GM19468 (cell line): ENCODE data around the gene FAM174C.

Experiments used
- ATAC-seq: cut with Tn5 transposase; IDR thresholded peaks from one replicate; pipeline ENCODE4 v1.9.1; 2021; ENCODE audit warnings: mild to moderate bottlenecking, moderate library complexity, moderate number of reproducible peaks; ENCODE audit not compliant: unreplicated experiment; ENCODE audit errors: extremely low read depth

The FAM174C gene

DNA sequence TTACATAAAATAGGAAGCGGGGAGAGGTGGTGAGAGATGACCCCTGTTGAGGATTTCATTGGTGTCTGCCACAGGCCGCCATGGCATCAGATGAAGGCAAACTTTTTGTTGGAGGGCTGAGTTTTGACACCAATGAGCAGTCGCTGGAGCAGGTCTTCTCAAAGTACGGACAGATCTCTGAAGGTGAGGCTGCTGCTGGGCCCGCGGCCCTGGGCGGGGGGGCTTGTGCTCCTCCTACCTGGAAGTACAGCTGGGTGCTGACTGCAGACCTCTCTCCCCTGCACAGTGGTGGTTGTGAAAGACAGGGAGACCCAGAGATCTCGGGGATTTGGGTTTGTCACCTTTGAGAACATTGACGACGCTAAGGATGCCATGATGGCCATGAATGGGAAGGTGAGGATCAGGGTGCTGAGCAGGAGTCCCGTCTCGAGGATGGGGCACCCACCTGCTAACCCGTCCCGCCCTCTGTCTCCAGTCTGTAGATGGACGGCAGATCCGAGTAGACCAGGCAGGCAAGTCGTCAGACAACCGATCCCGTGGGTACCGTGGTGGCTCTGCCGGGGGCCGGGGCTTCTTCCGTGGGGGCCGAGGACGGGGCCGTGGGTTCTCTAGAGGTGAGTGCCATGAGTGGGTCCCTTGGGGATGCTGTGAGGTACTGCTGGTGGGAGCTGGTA lies 4.3 kb upstream of the FAM174C start:
- ATAC-seq: no peak

DNA sequence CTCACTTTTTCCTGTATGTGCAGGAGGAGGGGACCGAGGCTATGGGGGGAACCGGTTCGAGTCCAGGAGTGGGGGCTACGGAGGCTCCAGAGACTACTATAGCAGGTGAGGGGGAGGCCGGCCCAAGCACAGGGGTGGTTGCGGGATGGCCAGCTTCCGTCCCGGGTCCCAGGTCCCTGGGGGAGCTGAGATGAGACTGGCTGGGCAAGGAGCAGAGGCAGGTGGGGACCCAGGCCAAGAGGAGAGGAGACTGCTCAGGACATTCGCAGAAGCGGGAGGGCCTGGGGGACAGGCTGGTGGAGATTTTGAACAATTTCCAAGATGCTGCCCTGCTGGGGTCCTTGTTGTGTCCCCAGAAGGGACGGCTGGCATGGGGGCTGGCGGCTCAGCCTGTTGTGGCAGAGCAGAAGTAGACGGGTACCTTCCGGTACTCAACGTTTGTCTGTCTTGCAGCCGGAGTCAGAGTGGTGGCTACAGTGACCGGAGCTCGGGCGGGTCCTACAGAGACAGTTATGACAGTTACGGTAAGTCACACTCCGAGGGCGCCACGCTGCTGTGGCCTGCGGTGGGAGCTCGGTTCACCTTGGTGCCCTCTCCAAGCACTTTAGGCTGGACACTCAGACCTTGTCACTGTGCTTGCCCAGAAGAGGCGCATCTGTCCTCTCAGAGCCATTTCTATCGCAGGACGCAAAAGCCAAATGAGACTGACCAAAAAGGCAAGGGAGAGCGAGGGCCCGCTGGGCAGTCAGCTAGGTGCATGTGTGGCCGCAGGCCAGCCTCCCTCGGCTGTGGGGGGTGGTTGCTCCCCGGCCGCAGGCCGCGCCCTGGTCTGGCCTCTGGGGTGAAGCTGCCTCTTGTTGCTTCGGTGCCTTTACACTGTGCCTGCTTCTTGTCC lies 3.6 kb upstream of the FAM174C start:
- ATAC-seq: no peak

DNA sequence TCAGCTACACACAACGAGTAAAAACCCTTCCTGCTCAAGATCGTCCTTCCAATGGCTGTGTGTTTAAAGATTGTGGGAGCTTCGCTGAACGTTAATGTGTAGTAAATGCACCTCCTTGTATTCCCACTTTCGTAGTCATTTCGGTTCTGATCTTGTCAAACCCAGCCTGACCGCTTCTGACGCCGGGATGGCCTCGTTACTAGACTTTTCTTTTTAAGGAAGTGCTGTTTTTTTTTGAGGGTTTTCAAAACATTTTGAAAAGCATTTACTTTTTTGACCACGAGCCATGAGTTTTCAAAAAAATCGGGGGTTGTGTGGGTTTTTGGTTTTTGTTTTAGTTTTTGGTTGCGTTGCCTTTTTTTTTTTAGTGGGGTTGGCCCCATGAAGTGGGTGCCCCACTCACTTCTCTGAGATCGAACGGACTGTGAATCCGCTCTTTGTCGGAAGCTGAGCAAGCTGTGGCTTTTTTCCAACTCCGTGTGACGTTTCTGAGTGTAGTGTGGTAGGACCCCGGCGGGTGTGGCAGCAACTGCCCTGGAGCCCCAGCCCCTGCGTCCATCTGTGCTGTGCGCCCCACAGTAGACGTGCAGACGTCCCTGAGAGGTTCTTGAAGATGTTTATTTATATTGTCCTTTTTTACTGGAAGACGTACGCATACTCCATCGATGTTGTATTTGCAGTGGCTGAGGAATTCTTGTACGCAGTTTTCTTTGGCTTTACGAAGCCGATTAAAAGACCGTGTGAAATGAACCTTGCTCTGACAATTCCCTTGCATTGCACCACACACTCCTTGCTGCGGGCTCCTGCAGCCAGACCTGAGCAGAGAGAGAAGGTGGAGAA lies 2.7 kb upstream of the FAM174C start:
- no peak for ATAC-seq

DNA sequence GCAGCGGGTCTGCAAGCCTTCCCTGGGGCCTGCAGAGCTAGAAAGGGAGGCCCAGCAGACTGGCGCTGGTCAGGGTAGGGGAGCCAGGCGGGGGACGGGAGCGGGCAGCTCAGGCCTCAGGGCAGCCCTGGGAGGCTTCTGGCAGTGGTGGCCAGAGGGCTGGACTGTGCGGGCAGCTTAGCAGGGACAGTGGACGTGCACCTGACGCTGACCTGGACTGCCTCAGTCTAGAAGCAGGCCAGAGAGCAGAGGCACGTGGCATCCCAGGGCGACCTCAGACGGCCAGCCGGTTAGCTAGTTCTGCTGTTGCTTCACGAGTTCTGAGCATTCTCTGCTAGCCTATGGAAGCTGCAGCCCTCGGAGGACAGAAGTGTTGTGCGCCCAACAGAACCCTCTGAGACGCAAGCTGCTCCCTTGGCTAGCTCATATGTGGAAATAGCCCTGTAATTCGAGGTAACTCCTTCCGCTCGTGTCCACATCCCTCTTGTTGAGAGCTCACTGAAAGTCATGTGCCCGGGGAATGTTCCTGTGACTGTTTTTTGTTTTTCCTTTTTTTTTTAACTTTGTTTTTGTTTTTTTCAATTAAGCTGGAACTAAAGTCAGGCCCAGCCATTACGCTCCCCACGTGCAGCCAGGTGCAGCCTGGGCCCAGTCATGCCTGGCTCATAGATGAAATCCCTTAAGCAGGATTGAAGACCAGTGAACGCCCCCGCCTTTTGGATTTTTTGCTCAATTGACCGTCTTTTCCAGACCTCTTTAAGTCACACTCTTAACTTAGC lies 1.9 kb upstream of the FAM174C start:
- ATAC-seq: no peak

DNA sequence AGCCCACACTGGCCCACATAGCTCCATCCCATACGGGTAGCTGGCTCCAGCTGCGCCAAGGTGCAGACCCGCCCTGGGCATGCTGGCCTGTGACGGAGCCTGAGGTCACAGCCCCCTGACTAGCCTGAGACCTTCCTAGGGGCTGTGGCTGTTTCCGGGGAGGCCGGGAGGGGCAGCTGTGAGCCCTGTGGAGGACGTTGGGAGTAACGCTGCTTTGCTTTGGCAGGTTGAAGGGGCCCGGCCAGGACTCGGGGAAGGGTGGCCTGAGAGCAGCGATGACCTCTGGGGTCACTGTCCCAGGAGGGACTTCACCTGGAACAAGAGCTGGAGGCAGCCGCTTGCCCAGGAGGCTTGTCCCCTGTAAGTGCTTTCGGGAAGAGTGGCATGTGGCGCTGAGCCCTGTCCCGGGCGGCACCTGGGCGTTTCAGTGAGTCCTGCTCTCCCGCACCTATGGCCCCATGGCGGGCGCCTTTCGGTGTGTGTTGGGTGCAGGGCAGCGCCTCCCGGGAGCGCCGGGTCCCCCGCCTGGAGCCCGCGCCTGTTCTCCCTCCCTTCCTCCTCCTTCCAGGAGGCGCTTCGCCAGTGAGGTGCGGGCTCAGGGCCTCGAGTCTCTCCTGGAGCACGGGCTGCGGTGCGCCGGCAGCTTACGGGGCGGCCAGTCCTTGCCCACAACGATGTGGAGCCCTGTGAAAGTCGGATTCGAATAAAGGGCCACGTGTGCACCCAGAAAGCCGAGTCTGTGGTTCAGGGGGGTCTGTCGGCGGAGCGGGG lies 1.1 kb upstream of the FAM174C start:
- ATAC-seq: no peak

DNA sequence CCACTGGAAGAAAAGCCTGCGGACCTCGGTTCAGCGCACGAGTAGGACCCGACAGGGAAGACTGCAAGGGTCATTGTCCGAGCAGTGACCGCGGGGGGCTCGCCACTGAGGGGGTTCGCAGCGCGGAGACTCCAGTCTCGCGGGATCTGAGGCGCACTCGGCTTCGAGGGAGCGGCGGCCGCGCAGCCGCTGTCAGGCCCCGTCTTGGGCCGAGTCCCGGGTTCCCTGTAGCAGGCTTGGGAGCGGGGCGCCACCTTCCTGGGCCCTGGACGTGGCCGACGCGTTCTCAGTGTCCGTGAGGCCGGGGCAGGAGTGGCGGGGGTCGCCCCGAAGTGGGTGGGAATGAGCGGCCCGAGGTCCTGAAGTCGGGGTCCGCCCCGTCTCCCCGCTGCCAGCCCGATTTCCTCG lies 474 bp upstream of the FAM174C start:
- no peak for ATAC-seq

DNA sequence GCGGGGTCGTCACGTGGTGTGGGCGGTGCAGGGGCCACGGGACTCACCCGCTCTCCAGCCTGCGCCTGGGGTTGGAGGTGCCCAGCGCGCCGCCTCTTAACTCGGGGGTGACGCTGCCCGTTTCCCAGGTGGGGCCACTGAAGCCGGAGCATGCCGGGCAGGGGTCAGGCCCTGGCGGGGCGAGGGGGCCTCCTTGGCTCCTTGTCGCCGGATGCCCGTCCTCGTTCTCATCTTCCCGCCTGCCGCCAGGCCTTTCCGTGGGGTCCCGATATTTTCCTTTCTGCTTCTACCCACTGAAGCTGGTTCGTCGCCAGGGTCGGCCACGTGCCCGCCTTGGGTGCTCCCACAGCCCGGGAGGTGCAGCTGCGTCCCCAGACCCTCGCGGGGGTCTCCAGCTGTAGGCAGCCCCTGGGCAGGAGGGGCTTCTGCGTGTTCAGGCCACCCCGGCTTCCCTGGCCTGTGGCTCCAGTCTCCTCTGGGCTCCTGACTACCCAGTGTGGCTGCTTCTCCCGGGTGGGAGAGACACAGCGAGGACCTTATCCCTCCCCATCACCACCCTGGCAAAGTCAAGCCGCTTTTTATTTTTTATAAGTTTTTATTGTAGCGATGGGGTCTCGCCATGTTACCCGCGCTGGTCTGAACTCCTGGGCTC lies 772 bp downstream of the FAM174C start:
- no peak for ATAC-seq

DNA sequence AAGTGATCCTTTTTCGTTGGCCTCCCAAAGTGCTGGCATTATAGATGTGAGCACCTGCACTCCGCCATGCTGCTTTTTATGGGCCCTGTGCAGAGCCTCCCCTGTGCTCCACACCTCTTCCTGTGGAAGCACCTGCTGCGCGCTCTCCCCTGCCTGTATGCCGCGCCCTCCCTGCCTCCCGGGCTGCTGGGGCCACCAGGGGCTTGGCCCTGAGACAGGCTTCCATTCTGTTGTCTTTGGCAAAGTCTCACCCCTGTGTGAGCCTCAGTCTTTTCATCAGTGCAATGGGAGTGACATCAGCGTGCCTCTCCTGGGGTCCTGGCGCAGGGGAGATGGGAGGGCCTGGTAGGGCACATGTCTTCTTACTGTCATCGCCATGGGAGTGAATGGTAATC lies 1.3 kb downstream of the FAM174C start:
- no peak for ATAC-seq

DNA sequence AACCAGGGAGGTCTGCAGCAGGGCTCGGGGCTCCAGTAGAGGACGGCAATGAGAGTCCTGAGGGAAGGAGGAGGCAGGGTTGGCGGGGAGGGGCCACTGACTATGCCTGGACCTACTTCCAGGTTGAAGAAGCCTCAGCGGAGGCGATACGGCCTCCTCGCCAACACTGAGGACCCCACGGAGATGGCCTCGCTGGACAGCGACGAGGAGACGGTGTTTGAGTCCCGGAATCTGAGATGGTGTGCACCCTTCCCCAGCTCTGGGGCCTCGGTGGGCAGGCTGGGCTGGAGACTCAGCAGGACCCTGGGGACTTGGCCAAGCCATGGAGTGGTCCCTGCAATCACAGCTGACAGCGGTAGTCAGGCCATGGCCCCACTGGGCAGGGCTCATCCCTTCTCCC lies 1.7 kb downstream of the FAM174C start:
- no peak for ATAC-seq

DNA sequence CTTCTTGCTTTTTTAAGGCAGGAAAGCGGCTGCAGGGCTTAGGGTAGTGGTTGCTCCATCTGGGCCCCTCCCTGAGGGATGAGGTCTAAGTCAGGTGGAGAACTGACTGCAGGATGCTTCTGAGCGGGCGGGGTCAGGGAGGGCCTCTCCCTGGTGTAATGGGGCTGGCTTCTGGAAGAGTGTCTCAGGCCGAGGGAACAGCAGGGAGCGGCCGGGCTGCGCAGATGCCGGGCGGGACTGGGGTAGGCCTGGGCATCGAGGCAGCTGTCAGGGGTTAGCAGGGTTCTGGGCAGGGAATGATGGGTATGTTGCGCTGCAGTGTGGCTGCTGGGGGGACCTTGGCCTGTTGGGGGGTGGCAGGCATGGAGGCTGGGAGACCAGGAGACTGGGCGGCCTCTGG lies 2.7 kb downstream of the FAM174C start:
- no peak for ATAC-seq

DNA sequence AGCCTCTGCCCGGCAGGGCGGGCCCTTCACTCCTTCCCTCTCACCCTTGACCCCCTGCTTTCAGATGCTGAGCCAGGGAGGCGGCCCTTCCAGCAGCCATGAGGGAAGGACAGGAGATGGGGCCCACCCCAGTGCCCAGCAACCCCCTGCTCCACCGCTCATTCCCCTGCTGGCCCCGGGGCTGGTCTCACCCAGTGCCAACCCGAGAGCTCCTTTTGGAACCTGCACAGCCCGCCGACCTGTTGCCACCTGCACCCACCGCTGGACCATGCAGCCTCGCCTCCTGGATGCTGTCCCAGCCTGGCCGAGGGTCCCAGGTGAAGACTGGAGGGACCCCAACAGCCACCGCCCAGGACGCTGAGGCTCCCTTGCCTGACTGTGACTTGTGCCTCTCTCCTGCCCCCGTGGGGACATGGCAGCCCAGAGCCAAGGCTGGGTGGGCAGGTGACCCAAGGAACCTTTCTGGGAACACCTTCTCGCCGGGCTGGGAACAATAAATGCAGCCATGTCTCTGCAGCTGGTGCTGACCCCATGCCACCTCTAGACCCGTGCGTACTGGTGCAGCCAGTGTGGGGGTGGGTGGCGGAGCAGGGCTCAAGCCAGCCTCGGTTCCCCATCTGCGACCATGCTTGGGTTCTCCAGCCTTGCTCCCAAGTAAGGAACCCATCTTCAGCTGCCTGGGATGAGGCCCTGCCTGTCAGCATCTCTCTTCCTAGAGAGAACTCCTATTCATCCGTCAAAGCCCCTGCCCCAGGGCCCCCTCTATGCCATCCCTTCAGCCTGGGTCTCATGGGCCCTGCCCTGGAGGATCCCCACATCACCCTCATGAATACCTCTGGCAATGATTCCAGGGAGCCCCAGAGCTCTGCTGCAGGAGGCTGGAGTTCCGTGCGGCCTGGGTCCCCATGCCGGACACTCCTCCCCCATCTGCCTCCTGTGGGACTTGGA lies 3.7 kb downstream of the FAM174C start:
- no peak for ATAC-seq

DNA sequence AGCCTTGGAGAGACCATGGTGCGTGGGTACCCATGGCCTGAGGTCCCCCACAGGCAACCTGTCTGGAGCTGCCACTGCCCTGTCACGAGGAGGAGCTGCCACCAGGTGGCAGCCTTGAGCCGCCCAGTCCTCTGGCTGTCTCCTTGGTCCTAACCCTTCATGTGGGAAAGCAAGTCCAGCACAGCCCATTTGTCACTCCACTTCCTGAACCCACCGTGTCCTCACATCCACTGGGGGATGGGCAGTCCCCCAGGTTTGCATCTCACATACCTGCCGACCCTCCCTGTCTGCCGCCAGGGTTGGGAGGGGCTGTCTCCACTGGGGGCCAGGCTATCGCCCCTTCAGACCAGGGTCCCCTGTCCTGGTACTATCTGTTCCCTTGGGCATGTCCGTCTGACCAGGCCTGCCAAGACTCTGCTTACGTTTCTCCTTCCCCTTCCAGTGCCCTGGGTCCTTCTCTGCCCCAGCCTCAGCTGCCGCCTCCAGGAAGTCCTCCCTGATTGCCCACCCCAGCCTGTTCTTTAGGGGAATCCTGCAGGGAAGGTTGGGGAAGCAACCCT lies 4.5 kb downstream of the FAM174C start:
- no peak for ATAC-seq

DNA sequence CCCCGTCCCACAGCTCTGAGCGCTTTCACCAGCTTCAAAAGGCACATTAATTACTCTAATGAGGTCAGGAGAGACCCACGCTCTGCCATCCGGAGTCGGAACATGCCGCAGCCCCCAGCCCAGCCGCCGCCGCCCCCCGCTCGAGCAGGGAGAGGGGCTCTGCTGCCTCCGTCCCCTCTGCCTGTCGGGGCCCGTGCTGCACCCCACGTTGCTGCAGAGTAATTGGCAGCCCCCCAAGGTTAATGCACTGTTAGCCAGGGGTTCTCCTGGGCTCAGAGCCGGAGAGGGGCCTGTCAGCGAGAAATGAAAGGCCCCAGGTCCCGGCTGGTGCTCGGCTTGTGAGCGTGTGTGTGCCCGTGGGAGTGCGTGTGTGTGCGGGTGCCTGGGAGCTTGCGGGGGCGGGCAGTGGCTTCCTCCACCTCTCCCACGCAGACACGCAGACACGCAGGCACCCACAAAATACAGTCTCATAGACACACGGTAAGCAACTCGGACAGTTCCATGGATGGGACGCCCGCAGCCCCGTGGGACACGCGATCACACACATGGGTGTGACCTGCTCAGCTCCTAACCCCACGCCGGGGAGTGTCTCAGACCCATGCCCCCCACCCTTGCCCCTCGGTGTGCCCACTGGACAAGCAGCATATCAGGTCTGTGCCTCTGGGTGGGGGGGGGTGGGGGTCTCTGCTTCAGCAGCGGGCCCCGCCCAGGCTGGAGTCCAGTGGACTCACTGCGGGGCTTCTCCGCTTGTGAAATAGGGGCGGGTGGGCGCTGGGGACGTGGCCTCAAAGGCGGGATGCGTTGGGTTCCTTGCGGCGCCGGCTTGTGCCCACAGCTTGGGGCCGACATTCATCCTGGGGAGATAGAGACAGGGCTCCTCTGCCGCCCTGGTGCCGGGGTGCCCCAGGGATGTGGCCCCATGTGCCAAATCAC lies 5.6 kb downstream of the FAM174C start:
- ATAC-seq: no peak

DNA sequence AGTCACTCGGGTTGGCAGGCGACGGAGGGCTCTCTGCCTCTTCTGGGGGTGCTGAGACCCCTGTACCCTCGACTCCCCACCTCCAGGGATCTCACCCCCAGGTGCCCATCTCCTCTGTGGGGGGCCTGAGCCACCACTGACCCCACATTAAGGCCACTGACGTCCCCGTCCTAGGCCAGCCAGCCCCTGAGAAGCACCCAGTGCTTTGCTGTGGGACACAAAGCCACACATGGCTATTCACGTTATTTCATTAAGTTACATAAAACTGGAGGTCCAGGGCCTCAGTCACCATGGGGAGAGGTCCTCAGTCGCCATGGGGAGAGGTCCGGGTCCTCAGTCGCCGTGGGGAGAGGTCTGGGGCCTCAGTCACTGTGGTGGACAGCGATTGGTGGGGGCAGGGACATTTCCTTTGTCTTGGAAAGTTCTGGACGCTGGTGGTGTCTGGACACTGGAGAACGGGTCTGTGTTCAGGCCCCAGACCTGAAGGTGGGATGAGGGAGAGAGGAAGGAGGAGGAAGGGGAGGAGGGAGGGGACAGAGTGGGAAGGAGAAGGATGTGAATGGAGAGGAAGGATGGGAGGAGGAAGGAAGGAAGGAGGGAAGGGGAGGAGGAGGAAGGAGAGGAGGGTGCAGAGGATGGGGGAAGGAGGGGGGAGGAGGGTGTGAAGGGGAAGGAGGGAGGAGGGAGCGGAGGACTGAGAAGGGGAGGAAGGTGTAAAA lies 6.4 kb downstream of the FAM174C start:
- ATAC-seq: no peak

DNA sequence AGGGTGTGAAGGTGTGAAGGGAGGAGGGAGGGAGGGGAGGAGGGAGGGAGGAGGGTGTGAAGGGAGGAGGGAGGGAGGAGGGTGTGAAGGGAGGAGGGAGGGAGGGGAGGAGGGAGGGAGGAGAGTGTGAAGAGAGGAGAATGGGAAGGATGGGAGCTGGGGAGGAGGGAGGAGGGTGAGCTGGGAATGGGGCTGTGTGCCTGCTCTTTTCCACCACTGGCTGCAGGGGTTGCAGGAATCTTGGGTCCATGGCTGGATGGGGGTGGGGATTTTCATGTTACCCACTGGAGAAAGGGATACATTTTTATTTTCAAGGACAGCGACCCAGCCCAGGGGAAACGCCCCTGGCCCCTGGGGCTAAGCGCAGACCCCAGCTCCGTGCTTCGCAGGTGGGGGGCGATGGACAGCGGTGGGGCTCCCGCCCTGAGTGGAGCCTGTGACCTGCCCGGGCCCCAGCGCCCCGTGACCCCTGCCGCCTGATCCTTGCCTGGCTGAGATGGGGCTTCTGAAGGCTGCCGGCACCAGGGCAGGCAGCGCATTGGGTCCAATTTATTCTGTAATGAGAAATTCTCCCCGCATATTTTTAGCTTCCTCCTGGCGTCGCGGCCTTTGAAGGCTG lies 7.4 kb downstream of the FAM174C start:
- no peak for ATAC-seq
